AG09319 (cell line): ENCODE results near the gene ODAM.

Source experiments
- DNase-seq: peaks from one replicate; pipeline ENCODE4 v3.0.0-alpha.2; 2010; ENCODE audit warnings: low read depth; ENCODE audit errors: extremely low read depth
- TF ChIP-seq, protein P1 (sequence below): IDR thresholded peaks from 2 replicates; pipeline ENCODE4 v1.5.1; 2011; ENCODE audit warnings: low read depth, mild to moderate bottlenecking, inconsistent platforms, low read length, moderate library complexity

The ODAM gene, protein sequence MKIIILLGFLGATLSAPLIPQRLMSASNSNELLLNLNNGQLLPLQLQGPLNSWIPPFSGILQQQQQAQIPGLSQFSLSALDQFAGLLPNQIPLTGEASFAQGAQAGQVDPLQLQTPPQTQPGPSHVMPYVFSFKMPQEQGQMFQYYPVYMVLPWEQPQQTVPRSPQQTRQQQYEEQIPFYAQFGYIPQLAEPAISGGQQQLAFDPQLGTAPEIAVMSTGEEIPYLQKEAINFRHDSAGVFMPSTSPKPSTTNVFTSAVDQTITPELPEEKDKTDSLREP

DNA sequence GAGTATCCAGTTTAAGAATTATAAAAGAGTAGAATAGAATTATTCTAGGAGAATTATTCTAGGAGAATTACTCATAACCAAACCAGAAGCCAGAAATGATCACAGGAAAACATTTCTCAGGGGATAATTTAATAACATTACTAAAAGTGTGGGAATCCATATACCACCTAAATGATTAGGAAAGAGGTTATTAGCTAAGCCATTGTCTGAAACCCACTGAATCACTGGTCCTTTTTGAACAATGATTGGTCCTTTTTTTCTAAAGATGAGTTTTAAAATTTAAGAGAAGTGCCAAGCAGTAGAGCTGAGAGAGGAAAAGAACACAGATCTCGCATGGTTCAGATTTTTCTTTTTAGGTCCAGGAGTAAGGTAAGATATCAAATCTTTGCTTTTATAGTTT is at the start of gene ODAM:
TSS of gene ODAM (plus strand) at position 301 of the 400 bp plus-strand sequence. CDS start 819 bp downstream, outside the sequence.
- no peak for DNase-seq
- TF ChIP-seq, protein P1, sequence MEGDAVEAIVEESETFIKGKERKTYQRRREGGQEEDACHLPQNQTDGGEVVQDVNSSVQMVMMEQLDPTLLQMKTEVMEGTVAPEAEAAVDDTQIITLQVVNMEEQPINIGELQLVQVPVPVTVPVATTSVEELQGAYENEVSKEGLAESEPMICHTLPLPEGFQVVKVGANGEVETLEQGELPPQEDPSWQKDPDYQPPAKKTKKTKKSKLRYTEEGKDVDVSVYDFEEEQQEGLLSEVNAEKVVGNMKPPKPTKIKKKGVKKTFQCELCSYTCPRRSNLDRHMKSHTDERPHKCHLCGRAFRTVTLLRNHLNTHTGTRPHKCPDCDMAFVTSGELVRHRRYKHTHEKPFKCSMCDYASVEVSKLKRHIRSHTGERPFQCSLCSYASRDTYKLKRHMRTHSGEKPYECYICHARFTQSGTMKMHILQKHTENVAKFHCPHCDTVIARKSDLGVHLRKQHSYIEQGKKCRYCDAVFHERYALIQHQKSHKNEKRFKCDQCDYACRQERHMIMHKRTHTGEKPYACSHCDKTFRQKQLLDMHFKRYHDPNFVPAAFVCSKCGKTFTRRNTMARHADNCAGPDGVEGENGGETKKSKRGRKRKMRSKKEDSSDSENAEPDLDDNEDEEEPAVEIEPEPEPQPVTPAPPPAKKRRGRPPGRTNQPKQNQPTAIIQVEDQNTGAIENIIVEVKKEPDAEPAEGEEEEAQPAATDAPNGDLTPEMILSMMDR = no peak

DNA sequence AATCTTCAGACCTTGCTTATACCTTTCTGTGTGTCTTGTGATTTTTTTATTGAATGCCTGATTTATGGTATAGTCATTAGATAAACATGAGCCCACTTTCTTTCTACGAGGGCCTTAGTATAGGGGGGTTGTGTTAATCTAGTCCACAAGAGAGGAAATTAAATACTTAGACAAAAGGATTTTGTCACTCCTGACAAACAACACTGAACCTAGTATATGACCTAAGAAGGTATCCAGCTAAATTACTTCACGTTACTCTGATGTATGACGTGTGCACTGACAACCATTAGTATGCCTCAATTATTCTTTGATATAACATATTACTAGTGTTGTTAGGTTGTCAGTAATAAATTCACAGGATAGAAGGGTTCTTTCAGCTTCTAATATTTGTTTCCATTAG is 44.3 kb upstream of the ODAM start:
- DNase-seq = no peak
- TF ChIP-seq, protein P1 = no peak

DNA sequence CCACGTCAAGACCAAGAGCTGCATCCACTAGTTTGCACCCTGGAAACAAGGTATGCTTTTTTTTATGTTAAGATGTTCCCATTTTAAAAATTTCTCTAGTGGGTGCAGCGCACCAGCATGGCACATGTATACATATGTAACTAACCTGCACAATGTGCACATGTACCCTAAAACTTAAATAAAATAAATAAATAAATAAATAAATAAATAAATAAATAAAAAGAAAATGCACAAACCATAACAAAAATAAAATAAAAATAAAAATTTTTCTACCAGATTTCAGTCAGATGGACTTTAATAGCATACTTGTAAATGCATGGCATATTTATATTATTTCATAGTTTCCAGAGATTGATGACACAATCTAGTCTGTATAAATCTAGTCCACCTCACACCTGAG is 43.4 kb upstream of the ODAM start:
- TF ChIP-seq, protein P1 = no peak
- no peak for DNase-seq

DNA sequence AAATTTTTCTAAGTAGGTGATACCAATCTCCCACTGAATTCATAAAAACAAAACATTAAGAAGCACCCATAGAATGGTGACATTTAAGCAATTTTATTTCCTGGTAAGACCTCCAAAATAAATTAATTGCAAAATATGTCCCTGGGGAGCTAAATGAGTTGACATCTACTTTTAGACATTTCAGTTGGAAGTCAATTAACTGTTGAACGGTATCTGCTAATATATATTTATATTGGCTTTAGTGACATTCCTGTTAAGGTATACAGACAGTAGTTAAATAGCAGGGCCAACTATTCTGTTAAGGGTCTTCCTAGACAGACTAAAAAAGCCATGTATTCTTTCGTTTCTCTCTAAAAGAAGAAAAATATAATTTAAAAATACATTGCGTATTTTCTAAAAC is 41.6 kb upstream of the ODAM start, which contains the start of gene PRR27:
TSS of gene PRR27 (plus strand) at position 301 of the 400 bp plus-strand sequence. CDS start 139 bp downstream, outside the sequence.
- TF ChIP-seq, protein P1 = no peak
- no peak for DNase-seq

DNA sequence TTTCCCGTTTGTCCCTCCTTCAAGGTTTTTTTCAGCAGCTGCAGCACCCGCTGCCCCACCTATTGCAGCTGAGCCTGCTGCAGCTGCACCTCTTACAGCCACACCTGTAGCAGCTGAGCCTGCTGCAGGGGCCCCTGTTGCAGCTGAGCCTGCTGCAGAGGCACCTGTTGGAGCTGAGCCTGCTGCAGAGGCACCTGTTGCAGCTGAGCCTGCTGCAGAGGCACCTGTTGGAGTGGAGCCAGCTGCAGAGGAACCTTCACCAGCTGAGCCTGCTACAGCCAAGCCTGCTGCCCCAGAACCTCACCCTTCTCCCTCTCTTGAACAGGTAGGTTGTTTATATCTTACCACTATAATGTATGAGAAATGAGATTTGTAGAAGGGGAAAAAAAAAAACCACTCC is 36.9 kb upstream of the ODAM start:
- TF ChIP-seq, protein P1 = no peak
- no peak for DNase-seq

DNA sequence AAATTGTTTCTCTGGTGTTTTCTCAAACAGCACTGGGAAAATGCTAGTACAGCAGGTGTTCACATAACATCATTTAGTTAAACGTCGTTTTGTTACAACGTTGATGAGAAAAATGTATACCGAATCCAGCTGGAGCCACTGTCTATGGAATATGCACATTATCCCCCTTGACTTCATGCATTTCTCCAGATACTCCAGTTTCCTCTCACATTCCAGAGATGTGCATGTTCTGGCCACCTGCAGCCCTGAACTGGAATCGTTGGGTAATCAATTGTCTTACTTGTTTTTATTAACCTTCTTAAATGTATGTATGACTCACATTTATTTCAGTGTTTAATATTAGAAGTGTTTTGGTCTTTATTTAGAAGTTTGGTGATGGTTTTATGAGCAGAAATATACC is 18.4 kb upstream of the ODAM start:
- TF ChIP-seq, protein P1 = no peak
- no peak for DNase-seq

DNA sequence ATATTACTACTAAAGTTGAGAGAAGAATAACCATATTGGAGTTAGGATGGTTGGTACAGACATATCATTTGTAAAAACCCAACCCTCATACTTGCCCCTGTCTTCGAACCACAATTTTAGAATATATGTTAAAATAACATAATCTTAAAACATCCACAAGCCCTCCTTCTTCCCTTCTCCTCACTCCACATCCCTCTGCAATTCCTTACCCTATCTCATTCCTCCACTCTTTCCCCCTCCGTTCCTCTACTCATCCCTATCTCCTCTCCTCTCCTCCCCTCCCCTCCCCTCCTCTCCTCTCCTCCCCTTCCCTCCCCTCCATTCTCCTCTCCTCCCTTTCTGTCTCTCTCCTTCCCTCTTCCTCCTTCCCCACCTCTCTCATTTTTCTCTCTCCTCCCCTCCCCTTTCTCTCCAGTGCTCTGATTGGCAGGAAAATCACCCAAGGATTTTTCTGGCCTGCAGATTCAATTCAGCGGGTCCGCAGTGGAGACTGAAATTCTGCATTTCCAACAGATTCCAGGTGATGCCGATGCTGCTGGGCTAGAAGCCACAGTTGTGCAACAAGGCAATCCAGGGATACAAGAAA is 17.4 kb upstream of the ODAM start:
- TF ChIP-seq, protein P1 = no peak
- no peak for DNase-seq
